Measurements from ENCODE around the gene TNFRSF18.

Gene TNFRSF18

DNA sequence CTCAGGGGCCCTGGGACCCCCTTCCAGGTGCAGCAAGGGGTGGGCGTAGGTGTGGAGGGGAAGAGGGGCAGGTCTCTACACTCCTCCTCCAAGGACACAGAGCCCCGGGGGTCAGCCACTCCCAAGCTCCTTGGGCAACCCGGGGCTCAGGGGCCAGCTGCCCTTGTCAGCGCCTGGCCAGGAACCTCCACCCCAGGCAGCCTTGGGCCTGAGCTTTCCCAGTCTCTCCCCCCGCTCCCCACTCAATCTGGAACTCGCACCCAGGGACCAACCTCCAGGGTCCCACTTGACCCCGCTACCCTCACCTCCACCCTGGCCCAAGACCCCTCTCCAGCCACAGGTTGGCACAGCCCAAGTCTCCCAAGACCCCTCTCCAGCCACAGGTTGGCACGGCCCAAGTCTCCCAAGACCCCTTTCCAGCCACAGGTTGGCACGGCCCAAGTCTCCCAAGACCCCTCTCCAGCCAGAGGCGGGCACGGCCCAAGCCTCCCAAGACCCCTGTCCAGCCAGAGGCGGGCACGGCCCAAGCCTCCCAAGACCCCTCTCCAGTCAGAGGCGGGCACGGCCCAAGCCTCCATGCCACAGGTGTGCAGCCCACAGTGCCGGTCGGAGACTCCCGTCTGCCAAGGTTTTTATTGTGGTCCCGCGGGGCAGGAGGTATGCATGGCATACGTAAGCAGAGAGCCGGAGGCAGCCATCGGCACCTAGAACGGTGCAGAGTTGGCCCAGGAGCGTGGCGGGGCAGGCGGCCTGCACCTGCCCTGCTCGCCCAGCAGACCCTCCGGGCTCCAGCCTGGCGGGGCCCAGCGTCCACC, 4.5 kb upstream of the TNFRSF18 start:
- DNase-seq, result no peak

DNA sequence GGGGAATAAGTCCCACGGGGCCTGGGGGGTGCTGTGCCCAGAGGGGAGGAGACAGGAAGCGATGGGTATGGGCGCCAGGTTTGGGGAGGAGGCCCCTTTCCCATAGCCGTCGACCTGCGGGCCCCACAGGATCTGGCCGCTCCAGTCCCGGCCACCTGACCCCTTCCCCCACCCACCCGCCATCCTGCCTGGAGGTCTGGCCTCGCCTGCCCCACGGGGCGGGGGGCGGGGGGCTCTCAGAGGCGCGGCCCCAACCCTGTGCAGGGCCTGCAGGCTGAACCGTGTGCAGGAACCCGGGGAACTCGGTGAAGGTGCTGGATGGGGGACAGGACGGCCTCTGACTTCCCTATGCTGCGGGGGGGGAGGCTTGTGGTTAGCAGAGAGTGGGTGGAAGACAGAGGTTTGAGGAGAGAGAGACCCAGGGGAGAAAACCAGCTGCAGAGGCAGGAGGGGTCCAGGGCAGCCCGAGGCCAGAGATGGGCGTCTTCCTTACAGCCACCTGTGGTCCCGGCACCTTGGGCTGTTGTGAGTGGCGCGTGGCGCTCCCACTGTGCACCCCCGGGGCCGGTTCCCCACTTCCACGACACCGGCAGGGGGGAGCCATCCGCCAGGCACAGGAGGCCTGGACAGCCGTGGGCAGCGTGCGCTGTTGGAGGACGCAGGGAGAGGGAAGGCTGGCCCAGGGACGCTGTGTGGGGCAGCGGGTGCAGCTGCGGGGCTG, 2.5 kb upstream of the TNFRSF18 start:
- DNase-seq, result no peak

DNA sequence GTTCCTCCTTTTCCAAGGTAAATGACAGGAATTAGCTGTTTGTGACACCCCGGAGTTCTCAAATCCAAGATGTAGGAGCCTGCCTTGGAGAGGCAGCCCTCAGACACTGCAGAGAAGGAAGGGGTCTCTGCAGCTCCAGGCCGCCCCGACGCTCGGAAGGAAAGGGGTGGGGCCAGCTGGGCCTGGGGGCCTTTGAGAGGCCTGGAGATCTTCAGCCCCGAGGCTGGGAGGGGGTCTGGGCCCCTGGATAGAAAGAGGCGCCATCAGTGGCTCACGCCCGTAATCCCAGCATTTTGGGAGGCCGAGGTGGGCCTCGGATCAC, 1.1 kb upstream of the TNFRSF18 start:
- no peak for DNase-seq

DNA sequence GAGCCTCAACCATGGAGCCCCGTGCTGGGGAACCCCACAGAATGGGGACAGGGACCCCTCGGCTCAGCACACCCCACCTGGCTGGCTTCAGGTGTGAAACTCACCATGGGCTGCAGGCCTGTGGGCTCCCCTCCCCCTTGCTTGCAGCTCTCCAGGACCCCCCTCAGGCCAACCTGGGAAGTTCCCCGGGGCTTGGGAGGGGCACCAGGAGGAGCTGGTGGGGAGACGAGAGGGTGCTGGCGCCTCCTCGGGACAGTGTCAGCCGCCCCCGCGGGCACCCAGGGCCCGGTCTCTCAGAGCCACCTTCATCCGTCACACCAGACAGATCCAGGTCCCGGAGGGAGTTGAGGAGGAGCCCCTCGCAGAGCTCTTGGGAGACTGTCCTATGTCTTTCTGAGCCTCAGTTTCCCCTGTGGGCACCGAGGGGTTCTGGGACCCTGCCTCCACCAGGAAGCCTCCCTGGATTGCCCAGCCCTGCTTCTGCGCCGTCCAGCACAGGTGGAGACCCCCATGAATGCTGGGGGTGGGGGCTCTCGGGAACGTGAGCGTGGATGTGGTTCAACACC, 657 bp upstream of the TNFRSF18 start:
- DNase-seq, result no peak

DNA sequence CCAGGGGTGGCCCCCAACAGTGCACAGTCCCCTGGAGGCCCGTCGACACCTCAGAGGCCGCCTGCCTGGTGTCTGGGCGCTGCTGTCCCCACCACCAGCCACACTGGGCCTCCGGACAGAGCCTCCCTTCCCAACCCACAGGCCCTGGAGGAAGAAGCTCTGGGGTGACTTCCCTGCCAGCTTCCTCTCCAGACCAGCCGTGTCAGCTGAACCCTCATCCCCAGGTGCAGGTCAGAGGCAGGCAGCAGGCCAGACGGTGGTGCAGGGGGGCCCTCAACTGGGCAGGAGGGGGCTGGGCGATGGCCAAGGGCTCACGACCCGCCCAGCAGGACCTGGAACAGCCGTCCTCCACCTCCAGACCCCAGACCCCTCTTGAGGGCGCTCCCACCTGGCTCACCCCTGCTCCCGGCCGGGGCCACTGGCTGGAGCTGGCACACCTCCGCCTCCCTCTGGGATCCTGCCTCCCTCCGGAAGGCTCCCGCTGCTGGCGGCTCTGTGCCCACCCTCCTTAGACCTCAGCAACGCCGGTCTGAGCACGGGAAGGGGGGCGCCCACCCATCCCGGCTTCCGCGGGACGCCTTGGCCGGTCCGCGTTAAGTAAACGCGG, 520 bp downstream of the TNFRSF18 start:
- DNase-seq, result no peak

DNA sequence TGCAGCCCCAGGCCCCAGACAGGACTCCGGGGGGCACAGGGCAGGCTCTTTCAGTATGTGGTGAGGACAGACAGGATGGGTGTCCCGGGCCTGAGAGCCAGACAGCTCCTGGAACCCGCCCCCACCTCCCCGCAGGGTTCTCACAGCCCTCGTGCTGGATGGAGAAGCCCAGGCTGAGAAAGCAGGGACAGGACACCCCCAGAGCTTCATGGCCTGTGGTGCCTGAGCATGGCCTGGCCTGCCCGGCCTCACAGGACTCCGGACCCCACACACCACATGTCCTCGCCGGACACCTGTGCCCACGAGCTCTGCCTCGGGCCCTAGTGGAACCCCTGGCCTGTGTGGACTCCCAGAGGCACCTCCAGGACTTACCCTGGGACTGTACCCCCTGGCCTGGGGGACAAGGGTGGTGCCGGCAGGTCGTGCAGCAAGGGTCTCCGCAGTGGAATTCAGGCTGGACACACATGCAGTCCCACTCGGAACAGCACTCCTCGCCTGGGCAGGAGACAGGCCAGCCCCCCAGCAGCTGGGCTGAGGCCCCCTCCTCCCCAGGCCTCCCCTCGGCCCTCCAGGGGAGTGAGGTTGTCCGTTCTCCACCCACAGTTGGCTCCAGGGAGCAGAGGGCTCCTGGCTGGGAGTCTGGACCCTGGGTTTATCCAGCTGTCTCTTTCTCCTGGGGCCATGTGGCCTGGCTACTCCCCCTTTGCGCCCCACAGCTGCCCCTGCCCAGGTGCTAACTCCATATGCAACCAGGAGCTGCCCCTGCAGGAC, 1.2 kb downstream of the TNFRSF18 start:
- DNase-seq, result no peak

DNA sequence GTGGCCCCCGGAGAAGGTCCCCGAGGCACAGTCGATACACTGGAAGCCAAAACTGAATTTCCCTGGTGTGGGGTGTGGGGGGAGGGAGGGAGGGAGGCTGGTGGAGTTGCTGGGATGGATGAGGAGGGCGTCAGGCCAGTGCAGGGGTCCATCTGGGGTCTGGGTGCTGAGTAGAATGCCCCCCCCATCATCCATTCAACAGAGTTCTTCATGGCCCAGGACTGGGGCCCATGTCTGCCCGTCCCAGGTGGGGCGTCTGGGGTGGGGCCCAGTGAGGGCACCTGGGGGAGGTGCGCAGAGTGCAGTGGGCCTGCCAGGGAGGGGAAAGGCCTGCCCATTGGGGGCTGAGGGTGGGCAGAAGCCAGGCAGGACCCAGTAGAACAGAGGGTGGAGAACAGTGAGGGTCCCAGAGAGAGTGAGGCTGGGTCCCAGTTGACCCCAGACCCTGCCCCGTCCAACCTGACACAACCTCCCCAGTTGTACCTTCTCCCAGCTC, 1.9 kb downstream of the TNFRSF18 start:
- DNase-seq, result no peak

DNA sequence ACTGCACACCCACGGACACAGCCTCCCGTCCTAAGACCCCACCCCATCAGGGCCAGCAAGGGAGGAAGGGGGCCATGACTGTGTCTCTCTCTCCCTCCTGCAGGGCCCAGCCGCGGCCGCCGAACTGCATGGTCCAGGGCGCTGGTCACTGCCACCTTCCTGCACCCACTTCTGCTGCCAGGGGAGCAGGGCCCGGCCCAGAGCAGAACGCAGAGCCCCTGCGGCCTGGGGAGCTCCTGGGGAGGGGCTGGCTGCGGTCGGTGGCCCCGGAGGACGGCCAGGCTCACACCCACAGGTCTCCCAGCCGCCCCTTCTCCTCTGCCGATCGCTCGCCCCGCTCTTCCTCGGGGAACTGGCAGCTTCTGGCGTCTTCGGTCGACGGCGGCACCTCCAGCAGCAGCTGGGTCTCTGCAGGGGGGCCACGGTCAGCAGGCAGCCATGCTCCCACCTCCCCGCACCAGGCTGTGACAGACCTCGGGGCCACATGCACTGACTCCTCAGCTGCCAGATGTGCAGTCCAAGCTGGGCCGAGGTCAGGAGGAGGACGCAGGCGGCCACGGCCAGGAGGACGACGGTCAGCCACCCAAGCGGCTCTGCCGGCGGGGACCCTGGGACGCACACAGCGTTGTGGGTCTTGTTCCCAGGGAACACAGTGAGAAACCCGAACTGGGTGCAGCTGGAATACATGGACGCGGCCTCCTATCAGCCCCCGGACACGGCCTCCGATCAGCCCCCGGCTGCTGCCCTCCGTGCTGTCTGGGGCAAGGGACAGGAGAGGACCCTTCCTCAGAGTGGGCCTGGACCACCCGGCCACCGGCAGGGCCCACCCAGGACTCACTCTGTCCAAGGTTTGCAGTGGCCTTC, 2.6 kb downstream of the TNFRSF18 start:
- peak in 1 of 2 experiments; percentile 37 for DNase-seq

DNA sequence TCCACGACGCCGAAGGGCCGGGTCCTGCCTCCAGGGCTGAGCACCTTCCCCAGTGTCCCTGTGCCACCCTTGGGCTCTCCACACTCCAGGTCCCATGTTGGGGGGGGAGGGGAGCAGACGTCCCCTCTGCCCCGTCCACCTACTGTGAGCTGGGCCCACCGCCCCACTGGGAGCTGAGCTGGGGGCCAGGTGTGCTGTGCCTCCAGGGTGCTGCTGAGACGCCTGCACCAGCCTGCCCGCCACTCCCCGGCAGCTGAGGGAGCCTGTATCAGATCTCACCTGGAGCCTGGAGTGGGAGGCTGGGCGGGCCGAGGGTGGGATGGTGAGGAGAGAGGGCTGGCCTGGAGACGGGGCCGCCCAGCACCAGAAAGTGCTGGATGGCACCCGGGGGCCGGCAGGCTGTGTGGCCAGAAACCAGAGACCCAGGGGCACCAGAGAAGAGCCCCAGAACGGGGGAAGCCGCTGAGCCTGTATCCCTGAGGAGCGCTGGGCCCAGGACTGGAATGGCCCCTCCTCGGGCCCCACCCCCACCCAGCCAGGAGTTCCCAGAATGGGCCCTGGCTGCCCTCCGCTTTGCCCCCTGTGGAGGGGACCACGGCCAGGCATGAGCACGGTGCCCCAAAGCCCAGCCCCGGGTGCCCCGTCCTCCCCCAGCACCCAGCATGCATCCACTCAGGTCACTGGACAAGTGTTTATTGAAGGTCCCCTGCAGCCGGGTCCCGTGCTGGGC, 3.4 kb downstream of the TNFRSF18 start:
- no peak for DNase-seq

DNA sequence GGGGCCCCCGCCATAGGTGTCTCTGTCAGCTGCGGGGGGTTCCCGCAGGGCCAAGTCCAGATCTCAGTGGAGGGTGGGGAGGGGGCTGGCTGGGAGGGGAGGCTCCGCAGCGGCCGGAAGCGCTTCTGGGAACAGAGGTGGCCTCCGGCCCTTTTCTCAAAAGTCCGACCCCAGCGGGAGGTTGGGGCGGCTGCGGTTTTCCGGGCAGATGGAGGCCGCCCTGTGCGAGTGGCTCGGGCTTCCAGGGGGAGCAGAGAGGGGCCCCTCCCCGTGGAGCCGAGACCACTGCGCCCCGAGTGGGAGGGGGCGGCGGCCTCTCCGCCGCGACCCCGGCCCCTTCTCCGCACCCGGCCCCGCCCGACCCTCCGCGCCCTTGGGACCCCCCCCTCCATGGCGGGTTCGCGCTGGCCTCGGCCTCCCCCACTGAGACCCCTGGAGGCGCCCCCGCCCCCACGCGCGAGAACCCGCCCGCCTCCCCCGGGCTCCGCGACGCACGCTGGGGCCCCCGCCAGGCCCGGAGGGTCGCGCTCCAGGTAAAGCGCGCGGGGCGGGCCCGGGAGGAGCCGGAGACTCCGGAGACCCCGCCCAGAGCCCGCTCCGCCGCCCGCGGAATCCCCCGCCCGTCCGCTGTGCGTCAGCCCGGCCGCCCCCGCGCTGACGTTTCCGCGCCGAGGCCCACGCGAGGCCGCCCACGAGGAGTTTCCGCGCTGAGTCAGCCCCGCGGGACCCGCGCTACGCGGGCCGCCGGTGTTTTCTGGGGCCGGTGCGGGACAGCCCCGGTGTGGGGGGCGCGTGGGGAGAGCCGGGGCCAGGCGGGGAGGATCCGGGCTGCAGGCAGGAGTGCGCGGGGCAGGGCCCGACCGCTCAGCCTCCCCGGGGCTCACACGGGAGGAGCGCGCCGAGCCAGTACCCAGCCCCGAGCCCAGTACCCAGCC, 5.2 kb downstream of the TNFRSF18 start:
- DNase-seq, result no peak

DNA sequence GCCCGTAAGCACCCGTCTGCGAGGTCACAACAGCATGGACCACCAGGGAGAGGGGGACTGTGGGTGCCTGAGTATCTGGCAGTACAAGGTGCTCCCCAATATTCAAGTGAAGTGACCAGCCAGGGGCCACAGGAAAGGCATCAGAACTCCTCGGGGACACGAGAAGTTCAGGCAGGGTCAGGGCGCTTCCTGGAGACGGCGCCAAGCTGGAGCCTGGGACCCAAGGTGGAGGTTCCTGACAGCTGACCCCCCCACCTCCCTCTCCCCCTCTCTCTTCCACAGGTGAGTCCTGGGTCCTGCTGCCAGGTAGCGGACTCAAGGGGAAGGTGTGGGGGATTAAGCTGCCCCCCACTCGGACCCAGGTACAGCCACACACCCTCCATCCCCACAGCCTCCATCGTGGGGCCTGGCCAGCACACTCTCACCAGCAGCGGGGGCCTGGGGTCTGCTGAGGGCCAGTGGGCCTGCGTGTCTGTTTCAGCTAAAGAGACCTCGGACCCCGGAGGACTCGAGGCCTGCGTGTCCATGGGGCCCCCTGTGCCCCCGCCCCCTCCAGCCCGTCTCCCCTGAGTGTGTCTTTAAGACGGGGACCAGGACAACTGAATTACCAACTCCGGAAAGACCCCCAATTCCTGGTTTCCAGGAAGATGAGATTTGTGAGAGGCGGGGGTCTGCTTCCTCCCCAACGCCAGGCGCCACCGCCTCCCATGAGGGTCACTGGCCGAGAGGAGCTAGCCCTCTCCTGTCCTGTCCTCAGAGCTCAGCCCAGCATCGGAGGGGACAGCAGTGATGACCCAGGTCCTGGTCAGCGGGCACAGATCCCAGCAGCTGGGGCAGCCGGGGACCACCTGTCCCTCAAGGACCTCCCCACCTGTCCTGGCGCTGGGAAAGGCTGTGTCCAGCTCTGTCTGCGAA, 6.2 kb downstream of the TNFRSF18 start:
- DNase-seq, result no peak

DNA sequence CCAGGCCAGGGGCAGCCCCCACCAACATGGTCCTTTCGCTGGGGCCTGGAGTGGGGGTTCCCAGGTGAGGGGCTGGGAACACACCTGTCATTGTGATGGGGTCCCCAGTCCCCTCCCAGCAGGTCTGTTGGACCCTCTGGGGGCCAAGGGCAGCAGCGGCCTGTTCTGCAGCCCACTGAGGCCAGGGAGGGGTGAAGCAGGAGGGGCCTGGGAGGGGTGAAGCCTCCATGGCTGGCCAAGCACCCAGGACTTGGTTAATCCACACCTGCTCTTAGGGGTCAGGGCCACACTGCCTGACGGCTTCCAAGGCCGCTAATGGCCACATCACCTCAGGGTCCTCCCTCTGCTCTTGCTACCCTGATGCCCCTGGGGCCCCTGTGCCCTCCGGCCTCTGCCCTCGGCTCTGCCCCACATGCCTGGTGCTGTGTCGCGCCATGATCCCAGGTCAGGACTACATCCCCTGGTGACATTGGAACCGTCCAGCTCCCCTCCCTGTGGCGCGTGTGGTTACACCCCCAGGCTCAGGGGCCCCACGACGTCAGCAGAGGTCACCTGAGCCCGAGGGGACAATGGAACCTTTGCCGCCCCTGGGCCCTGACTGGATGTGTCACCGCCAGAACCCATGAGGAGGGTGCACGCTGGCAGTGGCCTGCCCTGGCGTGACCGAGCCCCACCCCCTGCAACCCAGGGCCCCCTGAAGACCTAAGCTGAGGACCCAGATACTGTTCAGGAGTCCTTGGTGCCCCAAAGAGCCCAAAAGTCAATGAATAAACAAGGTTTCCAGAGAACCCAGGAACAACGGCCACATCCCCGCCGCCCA, 7.0 kb downstream of the TNFRSF18 start:
- DNase-seq, result no peak

DNA sequence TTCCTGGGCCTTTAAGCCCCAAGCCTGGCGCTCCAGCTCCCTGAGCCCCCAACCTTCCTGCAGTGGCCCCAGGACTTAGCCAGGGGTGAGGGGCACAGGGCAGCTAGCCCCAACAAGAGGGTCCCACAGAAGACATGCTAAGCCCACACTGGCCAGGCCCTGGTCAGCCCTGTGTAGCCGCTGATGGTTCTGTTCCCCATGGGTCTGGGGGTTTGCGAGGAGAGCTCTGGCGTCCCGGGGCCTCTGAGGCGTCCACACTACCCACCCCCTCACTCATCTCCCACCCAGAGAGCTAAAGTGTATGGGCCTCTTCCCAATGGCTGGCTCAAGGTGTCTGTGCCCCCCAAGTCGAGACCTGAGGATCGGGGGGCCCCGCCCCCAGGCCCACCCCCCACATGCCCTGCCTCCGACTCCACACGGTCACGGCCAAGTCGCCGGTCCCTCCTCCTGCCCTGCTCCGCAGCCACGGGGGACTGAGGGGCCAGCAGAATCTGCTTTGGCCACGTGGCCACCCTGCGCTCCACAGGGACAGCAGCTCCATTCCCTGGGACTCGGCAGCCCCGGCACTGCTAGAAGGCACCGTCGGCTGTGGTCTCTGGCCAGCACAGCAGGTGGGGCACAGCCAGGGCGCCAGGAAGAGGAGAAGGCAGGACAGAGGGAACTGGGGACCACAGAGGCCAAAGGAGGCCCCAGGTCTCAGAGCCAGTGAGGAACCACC, 7.8 kb downstream of the TNFRSF18 start:
- DNase-seq, result no peak

DNA sequence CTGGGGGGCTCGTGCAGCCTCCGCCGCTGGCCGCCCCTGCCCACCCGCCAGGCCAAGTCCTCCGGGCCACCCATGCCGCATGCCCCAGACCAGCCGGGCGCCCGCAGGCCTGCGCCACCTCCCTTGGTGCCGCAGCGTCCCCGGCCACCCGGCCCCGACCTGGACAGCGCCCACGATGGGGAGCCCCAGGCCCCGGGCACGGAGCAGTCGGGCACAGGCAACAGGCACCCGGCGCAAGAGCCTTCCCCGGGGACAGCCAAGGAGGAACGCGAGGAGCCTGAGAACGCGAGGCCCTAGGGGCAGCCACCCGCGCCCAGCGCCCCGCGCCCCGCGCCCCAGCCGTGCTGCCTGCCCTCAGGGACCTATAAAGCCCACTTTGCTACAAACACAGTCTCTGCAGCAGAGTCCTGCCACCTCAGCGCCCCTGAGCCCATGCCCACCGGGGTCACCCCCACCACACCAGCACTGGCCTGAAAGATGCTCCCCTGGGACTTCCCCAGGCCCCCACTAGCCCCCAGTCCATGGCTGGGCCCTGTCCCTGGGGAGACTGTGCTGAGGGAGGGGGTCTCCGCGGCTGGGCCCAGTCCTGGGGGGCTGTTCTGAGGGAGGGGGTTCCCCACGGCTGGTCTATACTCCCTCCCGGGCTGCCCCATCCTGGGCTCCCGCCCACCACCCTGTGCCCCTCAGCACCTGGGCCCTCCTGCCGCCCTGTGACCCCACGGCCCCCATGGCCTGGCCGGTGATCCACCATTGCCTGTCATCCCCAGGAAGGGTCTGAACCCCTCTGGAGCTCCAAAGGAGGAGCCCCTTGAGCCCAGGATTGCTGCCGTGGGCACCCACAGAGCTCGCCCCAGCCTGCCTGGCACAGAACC, 8.6 kb downstream of the TNFRSF18 start:
- DNase-seq, result no peak

DNA sequence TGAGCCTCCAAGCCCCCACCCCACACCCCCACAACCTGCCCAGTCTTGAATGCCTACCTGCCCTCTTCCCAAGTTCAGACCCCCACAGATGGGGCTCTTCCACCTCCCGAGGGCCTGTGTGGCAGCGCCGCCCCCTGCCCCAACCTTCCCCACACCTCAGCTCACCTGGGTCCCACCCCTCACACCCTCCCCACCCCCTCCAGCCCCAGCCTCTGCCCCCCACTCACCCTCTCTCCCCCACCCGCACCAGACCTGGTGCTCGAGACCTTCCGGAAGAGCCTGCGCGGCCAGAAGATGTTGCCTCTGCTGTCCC, 9.2 kb downstream of the TNFRSF18 start:
- DNase-seq, result no peak

DNA sequence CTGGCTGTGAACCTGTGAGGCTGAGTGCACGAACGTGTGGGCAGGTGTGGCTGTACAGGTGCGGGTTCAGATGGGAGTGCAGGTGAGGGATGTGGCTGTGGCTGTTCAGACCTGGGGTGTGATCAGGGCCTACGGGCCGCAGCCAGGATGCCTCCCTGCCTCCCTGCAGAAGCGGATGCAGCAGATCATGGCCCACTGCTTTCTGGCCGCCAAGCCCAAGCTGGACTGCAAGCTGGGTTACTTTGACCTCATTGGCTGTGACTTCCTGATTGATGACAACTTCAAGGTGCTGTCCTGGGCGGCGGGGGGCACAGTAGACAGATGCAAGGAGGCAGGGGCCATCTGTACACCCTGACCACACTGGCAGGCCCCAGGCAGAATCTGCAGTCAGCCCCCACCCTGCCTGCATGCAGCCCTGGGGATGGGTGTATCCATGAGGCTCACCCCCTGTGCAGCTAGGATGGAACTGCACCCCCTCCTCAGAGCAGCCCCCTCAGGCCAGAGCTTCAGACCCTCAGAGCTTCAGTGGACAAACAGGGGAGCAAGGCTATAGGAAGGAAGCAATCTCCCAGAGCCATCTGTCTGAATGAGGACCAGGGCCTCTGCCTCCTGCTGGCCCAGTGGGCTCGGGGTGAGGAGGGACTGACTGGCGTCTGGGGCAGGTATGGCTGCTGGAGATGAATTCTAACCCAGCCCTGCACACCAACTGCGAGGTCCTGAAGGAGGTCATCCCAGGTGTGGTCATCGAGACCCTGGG, 9.8 kb downstream of the TNFRSF18 start:
- DNase-seq, result peak in 1 of 2 experiments; percentile 34

Data from NCI-H524 (cell line).